IPS DF 6.9 (cell line): ENCODE results near the gene EIF2A.
"Not testable (repeated sequence)": the region's sequence is repeated elsewhere in the genome, so short reads cannot be mapped to it uniquely, and the experiment has no call there.

Experiments
- DNase-seq: peaks from one replicate; pipeline ENCODE4 v3.0.0-alpha.2; 2013; ENCODE audit warnings: low read depth, low spot score
- H3K27ac ChIP-seq: one replicate; pipeline ENCODE4 v1.5.1; 2013; ENCODE audit warnings: low read length, control low read depth
- H3K27me3 ChIP-seq: 2 replicates; pipeline ENCODE4 v1.6.1; 2013; ENCODE audit warnings: mild to moderate bottlenecking, low read length; ENCODE audit not compliant: control insufficient read depth, insufficient read depth
- H3K36me3 ChIP-seq: 2 replicates; pipeline ENCODE4 v1.6.1; 2013; ENCODE audit warnings: low read length; ENCODE audit not compliant: control insufficient read depth, insufficient read depth
- H3K4me1 ChIP-seq: 2 replicates; pipeline ENCODE4 v1.6.1; 2013; ENCODE audit warnings: low read length; ENCODE audit not compliant: control insufficient read depth, insufficient read depth
- H3K4me3 ChIP-seq: 2 replicates; pipeline ENCODE4 v1.5.1; 2013; ENCODE audit warnings: mild to moderate bottlenecking, low read length
- H3K9me3 ChIP-seq: 2 replicates; pipeline ENCODE4 v1.6.1; 2013; ENCODE audit warnings: low read length, inconsistent platforms; ENCODE audit not compliant: control insufficient read depth, insufficient read depth
- WGBS: extraction: QIAGEN DNeasy Blood & Tissue Kit; methylation state at CpG from one replicate; pipeline ENCODE4 v1.1.7; 2013; ENCODE audit warnings: mixed read lengths, missing lambda C conversion rate; ENCODE audit not compliant: insufficient read length, insufficient coverage; 5-methylcytosine and 5-hydroxymethylcytosine counted together

Gene EIF2A

DNA sequence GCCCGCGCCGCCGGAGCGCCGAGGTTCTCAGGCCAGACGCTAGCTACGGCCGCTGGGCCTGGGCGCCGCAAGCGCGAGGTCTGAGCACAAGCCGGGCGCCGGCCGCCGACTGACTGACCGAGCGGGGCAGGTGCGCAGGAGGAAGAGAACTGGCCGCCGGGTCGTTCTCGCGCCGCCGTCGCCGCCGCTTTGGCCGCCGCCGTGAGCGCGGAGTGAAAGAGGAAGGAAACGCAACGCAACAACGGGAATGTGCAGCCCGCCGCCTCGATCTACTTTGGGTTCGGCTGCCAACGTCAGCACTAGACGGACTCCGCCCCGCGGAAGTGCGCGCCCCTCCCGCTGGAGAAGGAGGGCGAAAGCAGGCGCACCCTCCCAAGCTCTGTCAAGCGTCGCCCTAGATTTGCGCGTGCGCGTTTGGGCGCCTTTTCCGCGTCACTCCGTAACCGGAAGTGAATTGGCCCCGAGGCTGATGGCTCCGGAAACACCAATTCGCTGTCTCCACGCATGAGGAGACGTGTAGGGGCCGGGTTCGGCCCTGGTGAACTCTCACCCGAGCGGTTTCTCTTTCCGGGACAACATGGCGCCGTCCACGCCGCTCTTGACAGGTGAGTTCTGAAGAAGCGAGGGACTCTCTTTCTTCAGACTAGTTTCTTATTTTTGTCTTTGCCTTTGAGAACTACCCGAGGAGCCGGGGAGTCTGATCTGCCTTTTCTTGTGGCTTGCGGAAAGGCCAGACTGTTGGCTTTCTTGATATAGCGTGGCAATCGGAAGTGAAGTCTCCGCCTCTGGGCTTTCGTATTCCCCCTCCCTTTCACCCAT lies at the start of gene EIF2A, which contains the start of gene SERP1:
EIF2A (plus strand) TSS at position 562 of the 819 bp plus-strand sequence; CDS start at position 578, 16 bp downstream.
SERP1 (minus strand) TSS at position 271 of the 819 bp plus-strand sequence. CDS start 361 bp downstream, outside the sequence.
- no peaks in the 10 kb centered on the region for H3K4me1 ChIP-seq
- H3K36me3 ChIP-seq, result no peaks in the 10 kb centered on the region; the same call in 1 of the 2 replicates
- no peaks in the 10 kb centered on the region for H3K27me3 ChIP-seq
- peaks cover 2% of the 10 kb centered on the region; the same call in 1 of the 2 replicates for H3K9me3 ChIP-seq
- H3K4me3 ChIP-seq, result peak within 1 kb of the TSS; percentile 87
- no peak within 1 kb of the TSS for H3K27ac ChIP-seq
- peak; percentile 97 for DNase-seq
- no CpG with 5 or more reads among the region's 86 CpGs for WGBS

DNA sequence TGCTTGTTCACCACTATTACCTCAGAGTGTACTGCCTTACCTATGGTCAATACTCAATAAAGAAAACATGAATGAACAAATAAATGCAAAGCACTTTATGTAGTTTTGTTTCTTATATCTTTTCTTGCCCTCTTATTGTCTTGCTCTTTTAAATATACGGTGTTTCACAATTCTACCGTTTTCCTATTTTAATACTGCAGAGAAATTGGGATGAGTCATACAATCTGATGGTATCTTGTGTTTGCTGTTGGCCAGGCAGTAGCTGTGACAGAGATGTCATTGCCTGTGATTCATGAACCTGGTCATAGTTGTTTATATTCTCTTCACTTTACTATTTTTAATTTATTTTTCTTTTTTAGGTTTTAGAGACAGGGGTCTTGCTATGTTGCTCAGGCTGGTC lies 48.6 kb upstream of the EIF2A start:
- Histone ChIP-seq H3K4me3 (no peak overlapping the region), H3K27me3 (no peaks in the 10 kb centered on the region; the same call in 1 of the 2 replicates), H3K36me3 (no peaks in the 10 kb centered on the region), H3K4me1 (no peaks in the 10 kb centered on the region), H3K27ac (no peak overlapping the region), H3K9me3 (peaks cover 2% of the 10 kb centered on the region)
- no CpG with 5 or more reads among the region's 2 CpGs for WGBS
- DNase-seq, result no peak

DNA sequence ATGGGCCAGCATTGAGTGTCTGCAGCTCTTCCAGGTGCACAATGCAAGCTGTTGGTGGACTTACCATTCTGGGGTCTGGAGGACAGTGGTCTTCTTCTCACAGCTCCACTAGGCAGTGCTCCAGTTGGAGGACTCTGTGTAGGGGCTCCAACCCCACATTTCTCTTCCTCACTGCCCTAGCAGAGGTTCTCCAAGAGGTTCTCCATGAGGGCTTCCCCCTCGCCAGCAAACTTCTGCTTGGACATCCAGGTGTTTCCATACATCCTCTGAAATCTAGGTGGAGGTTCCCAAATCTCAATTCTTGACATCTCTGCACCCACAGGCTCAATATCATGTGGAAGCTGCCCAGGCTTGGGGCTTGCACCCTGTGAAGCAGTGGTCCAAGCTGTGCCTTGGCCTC lies 45.6 kb upstream of the EIF2A start:
- not testable (repeated sequence) for H3K27ac ChIP-seq, H3K36me3 ChIP-seq, H3K4me3 ChIP-seq, H3K27me3 ChIP-seq, H3K9me3 ChIP-seq, H3K4me1 ChIP-seq, DNase-seq
- no CpG with 5 or more reads among the region's 1 CpG for WGBS

DNA sequence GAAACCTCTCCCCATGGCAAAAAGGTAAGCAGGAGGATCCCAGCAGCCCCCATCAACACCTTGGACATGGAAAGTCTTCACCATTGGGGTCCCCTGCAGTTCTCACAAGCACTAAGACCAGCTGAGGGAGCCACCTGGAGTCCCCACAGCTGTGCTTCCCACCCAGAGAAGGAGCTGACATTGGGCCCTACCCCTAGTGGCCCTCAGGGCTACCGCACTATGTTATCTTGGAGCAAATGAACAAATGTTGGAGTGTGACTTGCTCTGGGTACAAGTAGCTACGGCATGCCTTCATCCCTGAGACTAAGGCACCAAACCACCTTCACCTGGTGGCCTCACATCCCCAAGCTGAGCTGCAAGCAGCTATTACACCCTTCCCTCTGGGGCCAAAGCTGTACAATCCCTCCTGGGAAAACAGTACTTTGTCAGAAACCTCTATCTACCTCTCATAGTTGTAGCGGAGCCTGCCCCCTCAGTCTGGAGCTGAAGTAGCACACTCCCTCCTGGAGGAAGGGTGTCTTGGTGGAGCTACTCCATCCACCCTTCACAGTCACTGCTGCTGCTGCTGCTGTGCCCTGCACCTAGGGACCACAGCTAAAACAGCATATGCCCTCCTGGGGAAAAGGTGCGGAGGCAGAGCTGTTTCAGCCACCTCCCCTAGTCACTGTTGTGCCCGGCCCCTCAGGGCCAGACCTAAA lies 43.0 kb upstream of the EIF2A start:
- DNase-seq, result no peak
- Histone ChIP-seq H3K4me3 (no peak overlapping the region), H3K27me3 (no peaks in the 10 kb centered on the region), H3K27ac (no peak overlapping the region), H3K36me3 (no peaks in the 10 kb centered on the region), H3K9me3 (peaks cover 2% of the 10 kb centered on the region), H3K4me1 (no peaks in the 10 kb centered on the region)
- no CpG with 5 or more reads among the region's 5 CpGs for WGBS

DNA sequence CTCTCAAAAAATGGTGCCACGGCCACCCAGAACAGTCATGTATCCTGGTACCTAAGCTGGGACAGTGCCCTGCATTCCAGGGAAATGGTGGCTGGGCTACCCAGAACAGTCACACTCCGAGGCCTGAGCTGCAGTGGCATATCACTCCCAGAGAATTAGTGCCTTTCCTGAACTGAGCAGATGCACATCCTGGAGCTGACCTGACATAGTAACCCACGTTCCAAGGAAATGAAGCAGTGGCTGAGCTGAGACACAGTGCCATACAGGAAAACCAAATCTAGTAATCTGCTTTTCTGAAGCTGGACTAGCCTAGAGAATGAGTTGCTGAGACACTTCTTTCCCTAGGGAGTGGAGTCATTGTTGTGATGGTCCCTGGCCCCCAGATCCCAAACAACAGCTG lies 42.1 kb upstream of the EIF2A start:
- no peak overlapping the region for H3K27ac ChIP-seq
- H3K9me3 ChIP-seq, result peaks cover 2% of the 10 kb centered on the region
- no peak overlapping the region for H3K4me3 ChIP-seq
- DNase-seq, result no peak
- no peaks in the 10 kb centered on the region for H3K27me3 ChIP-seq
- no peaks in the 10 kb centered on the region for H3K4me1 ChIP-seq
- no peaks in the 10 kb centered on the region for H3K36me3 ChIP-seq
- WGBS, result no CpG with 5 or more reads among the region's 3 CpGs

DNA sequence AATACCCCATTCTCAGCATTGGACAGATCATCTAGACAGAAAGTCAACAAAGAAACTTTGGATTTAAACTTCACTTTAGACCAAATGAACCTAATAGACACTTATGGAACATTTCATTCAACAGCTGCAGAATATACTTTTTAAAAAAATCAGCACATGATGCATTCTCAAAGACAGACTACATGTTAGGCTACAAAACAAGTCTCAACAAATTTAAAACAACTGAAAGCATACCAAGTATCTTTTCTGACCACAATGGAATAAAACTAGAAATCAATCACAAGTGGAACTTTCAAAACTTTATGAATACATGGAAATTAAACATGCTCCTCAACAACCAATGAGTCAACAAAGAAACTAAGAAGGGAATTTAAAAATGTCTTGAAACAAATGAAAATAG lies 38.2 kb upstream of the EIF2A start:
- Histone ChIP-seq H3K4me1 (peaks cover 2% of the 10 kb centered on the region; the same call in 1 of the 2 replicates), H3K36me3 (no peaks in the 10 kb centered on the region), H3K27ac (no peak overlapping the region), H3K9me3 (no peaks in the 10 kb centered on the region), H3K27me3 (no peaks in the 10 kb centered on the region), H3K4me3 (no peak overlapping the region)
- DNase-seq, result no peak

DNA sequence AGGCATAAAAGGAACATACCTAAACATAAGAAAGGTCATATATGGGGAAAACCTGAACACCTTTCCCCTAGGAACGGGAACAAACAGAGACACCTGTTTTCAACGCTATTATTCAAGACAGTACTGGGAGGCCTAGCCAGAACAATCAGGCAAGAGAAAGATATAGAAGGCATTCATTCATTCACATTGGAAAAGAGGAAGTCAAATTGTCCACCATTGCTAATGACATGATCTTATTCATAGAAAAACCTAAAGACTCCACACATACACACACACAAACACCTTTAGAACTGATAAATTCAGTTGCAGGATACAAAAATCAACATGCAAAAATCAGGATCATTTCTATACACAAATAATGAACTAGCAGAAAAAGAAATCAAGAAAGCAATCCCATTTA lies 36.8 kb upstream of the EIF2A start:
- H3K27ac ChIP-seq, result no peak overlapping the region
- WGBS, result no CpG with 5 or more reads among the region's 2 CpGs
- DNase-seq, result no peak

DNA sequence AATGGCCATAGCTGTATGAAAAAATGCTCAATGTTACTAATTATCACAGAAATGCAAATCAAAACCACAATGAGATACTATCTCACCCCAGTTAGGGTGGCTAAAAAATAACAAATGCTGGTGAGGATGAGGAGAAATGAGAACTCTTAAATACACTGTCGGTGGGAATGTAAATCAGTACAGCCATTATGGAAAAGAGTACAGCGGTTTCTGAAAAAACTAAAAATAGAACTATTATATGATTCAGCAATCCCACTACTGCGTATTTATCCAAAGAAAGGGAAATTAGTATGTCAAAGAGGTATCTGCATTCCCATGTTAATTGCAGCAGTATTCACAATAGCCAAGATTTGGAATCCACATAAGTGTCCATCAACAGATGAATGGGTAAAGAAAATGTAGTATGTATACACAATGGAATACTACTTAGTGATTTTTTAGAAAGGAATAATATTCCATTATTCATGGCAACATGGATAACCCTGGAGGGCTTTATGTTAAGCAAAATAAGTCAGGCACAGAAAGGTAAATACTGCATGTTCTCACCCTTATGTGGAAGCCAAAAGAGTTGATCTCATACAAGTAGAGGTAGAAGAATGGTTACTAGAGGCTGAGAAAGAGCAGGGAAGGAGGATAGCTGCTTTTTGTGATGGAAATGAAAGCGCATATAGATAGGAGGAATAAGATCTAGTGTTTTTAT lies 35.3 kb upstream of the EIF2A start:
- peaks cover 2% of the 10 kb centered on the region; the same call in 1 of the 2 replicates for H3K4me1 ChIP-seq
- no peak overlapping the region for H3K4me3 ChIP-seq
- no peaks in the 10 kb centered on the region for H3K27me3 ChIP-seq
- no peaks in the 10 kb centered on the region for H3K9me3 ChIP-seq
- H3K27ac ChIP-seq, result no peak overlapping the region
- no peaks in the 10 kb centered on the region for H3K36me3 ChIP-seq
- no CpG with 5 or more reads among the region's 4 CpGs for WGBS
- DNase-seq, result no peak

More for the DNA sequence above, 36.8 kb upstream of the EIF2A start:
- Histone ChIP-seq H3K4me3 (no peak overlapping the region), H3K36me3 (no peaks in the 10 kb centered on the region), H3K9me3 (no peaks in the 10 kb centered on the region), H3K27me3 (no peaks in the 10 kb centered on the region), H3K4me1 (peaks cover 2% of the 10 kb centered on the region; the same call in 1 of the 2 replicates)

DNA sequence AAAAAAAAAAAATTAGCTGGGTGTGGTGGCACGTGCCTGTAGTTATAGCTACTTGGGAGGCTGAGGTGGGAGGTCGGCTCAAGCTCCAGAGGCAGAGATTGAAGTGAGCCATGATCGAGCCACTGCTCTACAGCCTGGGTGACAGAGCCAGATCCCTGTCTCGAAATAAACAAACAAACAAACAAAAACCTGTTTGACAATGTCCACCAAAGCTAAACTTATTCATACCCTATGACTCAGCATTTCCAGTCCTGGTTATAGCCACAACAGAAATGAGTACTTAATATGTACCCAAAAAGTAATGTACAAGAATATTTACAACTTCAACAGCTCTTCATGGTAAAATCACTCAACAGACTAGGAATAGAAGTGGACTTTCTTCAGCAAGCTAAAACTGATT lies 31.4 kb upstream of the EIF2A start:
- no peaks in the 10 kb centered on the region for H3K27me3 ChIP-seq

DNA sequence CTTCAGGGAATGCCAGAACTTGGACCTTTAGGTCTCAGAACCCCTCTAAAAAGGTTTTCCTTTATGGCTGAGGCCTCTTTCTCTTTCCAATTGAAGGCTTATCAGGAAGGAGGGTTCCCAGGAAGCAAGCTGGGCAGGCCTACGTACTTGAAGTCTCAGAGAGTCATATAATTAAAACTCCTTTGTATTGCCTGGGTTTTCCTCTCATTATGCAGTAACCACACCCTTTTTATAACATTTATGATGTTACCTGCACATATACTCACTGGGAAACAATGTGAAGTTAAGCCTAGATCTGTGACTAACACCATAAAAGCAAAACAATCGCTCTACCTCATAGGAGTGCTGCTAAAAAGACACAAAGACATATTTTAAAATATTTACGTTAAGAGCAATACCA lies 27.6 kb upstream of the EIF2A start:
- Histone ChIP-seq H3K27ac (no peak overlapping the region), H3K9me3 (no peaks in the 10 kb centered on the region), H3K27me3 (no peaks in the 10 kb centered on the region), H3K36me3 (no peaks in the 10 kb centered on the region), H3K4me3 (no peak overlapping the region), H3K4me1 (no peaks in the 10 kb centered on the region)
- no CpG with 5 or more reads among the region's 3 CpGs for WGBS
- no peak for DNase-seq

More for the DNA sequence above, 31.4 kb upstream of the EIF2A start:
- H3K4me1 ChIP-seq, result peaks cover 2% of the 10 kb centered on the region; the same call in 1 of the 2 replicates
- no CpG with 5 or more reads among the region's 4 CpGs for WGBS
- H3K36me3 ChIP-seq, result no peaks in the 10 kb centered on the region
- H3K27ac ChIP-seq, result no peak overlapping the region
- H3K9me3 ChIP-seq, result no peaks in the 10 kb centered on the region
- no peak overlapping the region for H3K4me3 ChIP-seq
- no peak for DNase-seq
